Hypothalamus (tissue), 51 donors: ENCODE data around the gene SNCB.

Experiments used
- DNase-seq, 51 donors: peaks; one replicate each; lab custom pipeline; 2025; lab: John Stamatoyannopoulos, UW

The SNCB gene

GRCh38 chr5:176579323-176579722, 51.0 kb downstream of the SNCB start:
- no peak for DNase-seq

GRCh38 chr5:176578391-176578808, 51.9 kb downstream of the SNCB start:
- peak in 2 of 51 donors; percentile 5 to 14 for DNase-seq

- peak in 5 of 51 donors; percentile 4 to 32 (median 11) for DNase-seq
Observed at GRCh38 chr5:176577312-176578176, 52.8 kb downstream of the SNCB start.

GRCh38 chr5:176575488-176576422, 54.6 kb downstream of the SNCB start:
- no peak for DNase-seq

GRCh38 chr5:176575066-176575465, 55.3 kb downstream of the SNCB start:
- no peak for DNase-seq

GRCh38 chr5:176574297-176574591, 56.1 kb downstream of the SNCB start:
- DNase-seq = no peak

- DNase-seq = peak in 48 of 51 donors; percentile 2 to 81 (median 50)
Observed at GRCh38 chr5:176573564-176574296, 56.6 kb downstream of the SNCB start.
